GM12872 (cell line): ENCODE results near the gene FHOD1.
A peak's percentile ranks its signal among the peaks of the same experiment; 100 is the strongest.

Experiments used
- TF ChIP-seq, protein P1 (sequence below): IDR thresholded peaks from 3 replicates; pipeline ENCODE4 v1.5.1; 2011; ENCODE audit warnings: low read depth, mild to moderate bottlenecking, low read length, moderate library complexity; ENCODE audit not compliant: insufficient read depth

Gene FHOD1

DNA sequence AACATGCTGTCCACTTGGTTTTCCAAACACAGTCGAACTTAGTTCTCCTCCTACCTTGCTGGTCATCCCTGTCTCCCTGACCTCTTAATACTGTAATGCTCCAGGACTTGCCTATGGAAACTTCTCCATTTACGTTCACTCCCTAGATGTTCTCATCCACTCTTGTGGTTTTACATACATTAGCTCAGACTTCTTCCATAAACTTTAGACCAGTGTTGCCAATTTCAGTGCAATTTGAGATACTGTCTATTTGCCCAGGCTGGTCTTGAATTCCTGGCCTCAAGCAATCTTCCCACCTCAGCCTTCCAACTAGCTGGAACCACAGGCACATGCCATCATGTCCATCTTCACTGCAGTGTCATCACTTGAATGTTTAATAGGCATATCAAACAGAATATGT lies 65.0 kb downstream of the FHOD1 start:
- TF ChIP-seq, protein P1, sequence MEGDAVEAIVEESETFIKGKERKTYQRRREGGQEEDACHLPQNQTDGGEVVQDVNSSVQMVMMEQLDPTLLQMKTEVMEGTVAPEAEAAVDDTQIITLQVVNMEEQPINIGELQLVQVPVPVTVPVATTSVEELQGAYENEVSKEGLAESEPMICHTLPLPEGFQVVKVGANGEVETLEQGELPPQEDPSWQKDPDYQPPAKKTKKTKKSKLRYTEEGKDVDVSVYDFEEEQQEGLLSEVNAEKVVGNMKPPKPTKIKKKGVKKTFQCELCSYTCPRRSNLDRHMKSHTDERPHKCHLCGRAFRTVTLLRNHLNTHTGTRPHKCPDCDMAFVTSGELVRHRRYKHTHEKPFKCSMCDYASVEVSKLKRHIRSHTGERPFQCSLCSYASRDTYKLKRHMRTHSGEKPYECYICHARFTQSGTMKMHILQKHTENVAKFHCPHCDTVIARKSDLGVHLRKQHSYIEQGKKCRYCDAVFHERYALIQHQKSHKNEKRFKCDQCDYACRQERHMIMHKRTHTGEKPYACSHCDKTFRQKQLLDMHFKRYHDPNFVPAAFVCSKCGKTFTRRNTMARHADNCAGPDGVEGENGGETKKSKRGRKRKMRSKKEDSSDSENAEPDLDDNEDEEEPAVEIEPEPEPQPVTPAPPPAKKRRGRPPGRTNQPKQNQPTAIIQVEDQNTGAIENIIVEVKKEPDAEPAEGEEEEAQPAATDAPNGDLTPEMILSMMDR: no peak

DNA sequence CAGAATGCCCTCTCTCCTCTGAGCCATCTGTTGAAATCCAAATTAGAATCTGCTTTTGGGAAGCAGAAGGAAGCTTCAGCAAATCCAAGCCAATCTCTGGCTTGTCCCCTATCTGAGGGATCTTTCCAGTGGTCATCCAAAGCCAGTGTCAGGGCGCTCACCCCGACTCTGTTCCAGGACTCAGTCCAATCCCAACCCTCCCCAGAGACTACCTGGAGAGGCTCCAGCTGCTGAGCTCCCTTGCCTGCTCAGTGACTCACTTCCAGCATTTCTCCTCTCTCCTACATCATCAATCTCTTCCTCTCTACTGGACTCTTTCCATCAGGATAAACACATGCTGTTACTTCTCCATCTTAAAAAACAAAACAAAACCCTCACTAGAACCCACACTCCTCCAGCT lies 65.9 kb downstream of the FHOD1 start:
- TF ChIP-seq, protein P1: no peak

DNA sequence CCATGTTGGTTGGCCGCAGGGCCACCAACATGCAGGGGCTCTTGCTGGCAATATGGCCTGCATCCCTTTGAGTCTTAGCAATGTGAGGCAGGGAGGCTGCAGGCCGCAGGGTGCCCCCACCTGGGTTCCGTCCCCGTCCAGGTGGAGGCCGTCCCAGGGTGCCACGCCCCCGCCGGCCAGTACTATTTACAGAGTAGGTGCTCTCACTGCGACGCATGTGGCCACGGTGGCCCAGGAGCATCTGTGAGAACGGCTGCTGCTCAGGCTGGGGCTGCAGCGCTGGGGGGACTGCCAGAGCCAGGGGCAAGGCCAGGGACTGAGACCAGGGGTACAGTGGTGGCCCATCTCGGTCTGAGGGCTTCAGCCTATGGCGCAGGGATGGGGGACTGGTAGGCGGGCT lies 67.1 kb downstream of the FHOD1 start:
- TF ChIP-seq, protein P1: no peak

DNA sequence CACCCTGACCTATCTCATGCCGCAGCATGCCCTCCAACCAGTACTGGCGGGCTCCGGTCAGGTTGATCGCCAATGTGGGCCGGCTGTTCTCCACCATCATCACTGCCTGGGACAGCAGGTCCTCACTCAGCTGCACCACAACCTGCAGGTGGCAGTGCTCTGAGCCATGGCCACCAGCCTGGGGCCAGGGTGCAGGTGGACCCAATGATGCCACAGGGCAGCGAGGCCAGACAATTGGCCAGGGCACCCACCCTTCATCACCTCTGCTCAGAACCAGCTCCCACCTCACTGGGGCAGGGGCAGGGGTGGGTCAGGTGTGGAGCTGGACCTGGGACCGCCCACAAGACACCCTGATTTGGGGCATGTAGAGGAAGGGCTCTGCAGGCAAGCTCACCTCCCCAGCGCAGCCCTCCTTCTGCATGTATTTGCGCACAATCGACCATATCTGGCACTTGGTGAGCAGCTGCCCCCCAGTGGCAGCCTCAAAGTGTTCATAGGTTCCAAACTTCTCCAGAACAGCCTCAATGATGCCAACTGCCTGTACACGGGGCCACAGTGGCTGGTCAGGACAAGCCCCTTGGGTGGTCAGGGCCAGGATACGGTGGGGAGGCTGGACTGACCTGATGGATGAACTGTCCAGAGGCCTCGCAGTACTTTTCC lies 67.7 kb downstream of the FHOD1 start:
- TF ChIP-seq, protein P1: peak; percentile 42
